Ishikawa (cell line): ENCODE measurements around the gene CNTD1.
A peak's percentile ranks its signal among the peaks of the same experiment; 100 is the strongest.

Experiments used
- CEBPB ChIP-seq: IDR thresholded peaks from 2 replicates; pipeline ENCODE4 v1.6.1; 2012
- CREB1 ChIP-seq: IDR thresholded peaks from 2 replicates; pipeline ENCODE4 v1.6.1; 2012; ENCODE audit warnings: low read depth
- EGR1 ChIP-seq: IDR thresholded peaks from 2 replicates; pipeline ENCODE4 v1.6.1; 2012
- EP300 ChIP-seq: IDR thresholded peaks from 2 replicates; pipeline ENCODE4 v1.6.1; 2012; ENCODE audit warnings: borderline replicate concordance
- FOXM1 ChIP-seq: IDR thresholded peaks from 2 replicates; pipeline ENCODE4 v1.6.1; 2012; ENCODE audit warnings: low read depth, borderline replicate concordance
- NFIC ChIP-seq: IDR thresholded peaks from 2 replicates; pipeline ENCODE4 v1.6.1; 2012
- RAD21 ChIP-seq: IDR thresholded peaks from 2 replicates; pipeline ENCODE4 v1.6.1; 2012; ENCODE audit warnings: low read depth
- TAF1 ChIP-seq: IDR thresholded peaks from 2 replicates; pipeline ENCODE4 v1.6.1; 2012; ENCODE audit warnings: low read depth, mild to moderate bottlenecking
- TCF12 ChIP-seq: IDR thresholded peaks from 2 replicates; pipeline ENCODE4 v1.6.1; 2012; ENCODE audit warnings: low read depth
- TEAD4 ChIP-seq: IDR thresholded peaks from 2 replicates; pipeline ENCODE4 v1.6.1; 2012
- YY1 ChIP-seq: IDR thresholded peaks from 2 replicates; pipeline ENCODE4 v1.6.1; 2012; ENCODE audit warnings: low read depth
- ZBTB7A ChIP-seq: IDR thresholded peaks from 2 replicates; pipeline ENCODE4 v1.6.1; 2012; ENCODE audit warnings: low read depth
- TF ChIP-seq, protein P1 (sequence below): IDR thresholded peaks from 2 replicates; pipeline ENCODE4 v1.6.1; 2012
- TF ChIP-seq, protein P2 (sequence below): IDR thresholded peaks from 2 replicates; pipeline ENCODE4 v1.6.1; 2012
- TF ChIP-seq, protein P3 (sequence below): IDR thresholded peaks from 2 replicates; pipeline ENCODE4 v1.6.1; 2012; ENCODE audit warnings: low read depth, mild to moderate bottlenecking

CNTD1 gene

DNA sequence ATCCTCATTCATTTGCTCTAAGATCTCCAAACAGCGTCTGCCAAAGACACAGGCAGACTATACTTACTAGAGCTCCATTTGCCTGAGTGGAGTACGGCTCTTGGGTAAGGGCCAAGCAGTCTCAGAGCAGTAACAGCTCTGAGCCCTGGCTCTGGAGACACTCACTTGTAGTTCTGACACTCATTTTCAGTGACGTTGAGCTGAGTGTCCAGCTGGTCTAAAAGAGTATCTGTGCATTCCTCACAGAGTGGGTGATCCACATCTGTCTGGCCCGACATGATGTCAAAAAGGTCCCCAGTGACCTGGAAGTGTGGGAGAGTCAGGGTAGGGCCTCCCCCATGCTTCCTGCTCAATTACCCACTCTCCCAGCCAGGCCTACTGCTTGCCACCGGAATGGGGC, 19.7 kb downstream of the CNTD1 start:
- TF ChIP-seq, protein P1, sequence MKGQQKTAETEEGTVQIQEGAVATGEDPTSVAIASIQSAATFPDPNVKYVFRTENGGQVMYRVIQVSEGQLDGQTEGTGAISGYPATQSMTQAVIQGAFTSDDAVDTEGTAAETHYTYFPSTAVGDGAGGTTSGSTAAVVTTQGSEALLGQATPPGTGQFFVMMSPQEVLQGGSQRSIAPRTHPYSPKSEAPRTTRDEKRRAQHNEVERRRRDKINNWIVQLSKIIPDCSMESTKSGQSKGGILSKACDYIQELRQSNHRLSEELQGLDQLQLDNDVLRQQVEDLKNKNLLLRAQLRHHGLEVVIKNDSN = no peak
- TF ChIP-seq EP300 = no peak
- no peak for TF ChIP-seq TEAD4
- TF ChIP-seq FOXM1 = no peak
- TF ChIP-seq RAD21 = no peak
- no peak for TF ChIP-seq ZBTB7A
- TF ChIP-seq CEBPB = no peak
- no peak for TF ChIP-seq TAF1
- no peak for TF ChIP-seq EGR1
- TF ChIP-seq, protein P2, sequence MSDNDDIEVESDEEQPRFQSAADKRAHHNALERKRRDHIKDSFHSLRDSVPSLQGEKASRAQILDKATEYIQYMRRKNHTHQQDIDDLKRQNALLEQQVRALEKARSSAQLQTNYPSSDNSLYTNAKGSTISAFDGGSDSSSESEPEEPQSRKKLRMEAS = no peak
- no peak for TF ChIP-seq CREB1
- TF ChIP-seq TCF12 = no peak
- TF ChIP-seq, protein P3, sequence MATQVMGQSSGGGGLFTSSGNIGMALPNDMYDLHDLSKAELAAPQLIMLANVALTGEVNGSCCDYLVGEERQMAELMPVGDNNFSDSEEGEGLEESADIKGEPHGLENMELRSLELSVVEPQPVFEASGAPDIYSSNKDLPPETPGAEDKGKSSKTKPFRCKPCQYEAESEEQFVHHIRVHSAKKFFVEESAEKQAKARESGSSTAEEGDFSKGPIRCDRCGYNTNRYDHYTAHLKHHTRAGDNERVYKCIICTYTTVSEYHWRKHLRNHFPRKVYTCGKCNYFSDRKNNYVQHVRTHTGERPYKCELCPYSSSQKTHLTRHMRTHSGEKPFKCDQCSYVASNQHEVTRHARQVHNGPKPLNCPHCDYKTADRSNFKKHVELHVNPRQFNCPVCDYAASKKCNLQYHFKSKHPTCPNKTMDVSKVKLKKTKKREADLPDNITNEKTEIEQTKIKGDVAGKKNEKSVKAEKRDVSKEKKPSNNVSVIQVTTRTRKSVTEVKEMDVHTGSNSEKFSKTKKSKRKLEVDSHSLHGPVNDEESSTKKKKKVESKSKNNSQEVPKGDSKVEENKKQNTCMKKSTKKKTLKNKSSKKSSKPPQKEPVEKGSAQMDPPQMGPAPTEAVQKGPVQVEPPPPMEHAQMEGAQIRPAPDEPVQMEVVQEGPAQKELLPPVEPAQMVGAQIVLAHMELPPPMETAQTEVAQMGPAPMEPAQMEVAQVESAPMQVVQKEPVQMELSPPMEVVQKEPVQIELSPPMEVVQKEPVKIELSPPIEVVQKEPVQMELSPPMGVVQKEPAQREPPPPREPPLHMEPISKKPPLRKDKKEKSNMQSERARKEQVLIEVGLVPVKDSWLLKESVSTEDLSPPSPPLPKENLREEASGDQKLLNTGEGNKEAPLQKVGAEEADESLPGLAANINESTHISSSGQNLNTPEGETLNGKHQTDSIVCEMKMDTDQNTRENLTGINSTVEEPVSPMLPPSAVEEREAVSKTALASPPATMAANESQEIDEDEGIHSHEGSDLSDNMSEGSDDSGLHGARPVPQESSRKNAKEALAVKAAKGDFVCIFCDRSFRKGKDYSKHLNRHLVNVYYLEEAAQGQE = no peak

DNA sequence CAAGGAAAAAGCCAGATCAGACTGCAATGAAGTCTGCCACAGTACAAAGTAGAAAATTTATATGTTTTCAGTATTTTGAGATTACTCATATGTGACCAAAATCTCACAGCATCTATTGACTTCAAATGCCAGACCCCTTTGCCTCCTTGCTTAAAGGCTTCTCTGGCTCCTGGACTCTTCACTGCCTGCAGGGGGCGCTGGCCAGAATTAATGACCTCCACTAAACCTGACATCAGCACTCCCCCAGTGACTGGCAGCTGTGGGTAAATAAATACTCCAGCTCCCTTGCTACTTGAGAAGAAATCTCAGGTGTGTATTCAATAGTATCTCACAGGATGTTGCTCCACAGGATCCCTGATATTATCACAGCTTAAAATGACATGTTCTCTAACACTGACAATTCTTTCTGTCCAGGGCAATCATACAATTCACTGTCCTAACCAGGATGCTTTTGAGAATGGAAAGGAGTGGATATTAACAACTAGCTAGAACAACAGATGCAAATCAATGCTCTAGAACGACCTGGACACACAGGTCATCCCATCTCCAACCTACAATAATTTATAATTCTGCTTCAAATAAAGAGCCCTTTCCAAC, 21.4 kb downstream of the CNTD1 start:
- TF ChIP-seq FOXM1 (no peak), RAD21 (peak; percentile 39; the same call in 1 of the 2 replicates)

DNA sequence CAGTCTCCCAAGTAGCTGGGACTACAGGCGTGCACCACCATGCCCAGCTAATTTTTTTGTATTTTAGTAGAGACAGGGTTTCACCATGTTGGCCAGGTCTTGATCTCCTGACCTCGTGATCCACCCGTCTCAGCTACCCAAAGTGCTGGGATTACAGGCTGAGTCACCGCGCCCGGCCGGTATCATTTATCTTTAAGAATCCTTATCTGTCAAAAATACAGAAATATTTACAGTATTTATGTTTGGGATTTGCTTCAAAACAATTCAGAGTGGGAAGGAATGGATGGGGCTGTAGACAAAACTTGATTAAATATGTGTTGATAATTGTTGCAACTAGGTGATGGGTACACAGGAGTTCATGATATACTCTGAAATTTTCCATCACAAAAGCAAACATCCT, 22.5 kb downstream of the CNTD1 start:
- TF ChIP-seq FOXM1 (no peak), RAD21 (no peak)
- TF ChIP-seq, protein P2 = no peak

DNA sequence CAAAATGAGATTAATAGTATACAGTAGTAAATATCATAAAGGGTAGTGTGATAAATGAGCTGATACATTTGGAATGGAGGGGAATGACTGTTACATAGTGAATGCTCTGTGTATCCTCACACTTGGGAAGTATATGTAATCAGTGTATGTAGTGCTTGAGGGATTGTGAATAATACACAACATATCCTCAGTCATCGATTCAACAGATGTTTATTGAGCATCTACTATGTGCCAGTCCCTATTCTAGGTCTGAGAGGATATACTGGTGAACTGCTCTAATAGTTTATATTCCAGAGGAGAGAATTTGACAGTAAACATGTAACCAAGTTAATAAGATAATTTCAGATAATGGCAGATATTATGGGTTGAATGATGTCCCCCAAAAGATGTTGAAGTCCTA, 28.8 kb downstream of the CNTD1 start:
- TF ChIP-seq TCF12 (no peak), YY1 (no peak), CEBPB (no peak), ZBTB7A (no peak), NFIC (no peak), TAF1 (no peak)
- TF ChIP-seq, protein P3 = no peak

DNA sequence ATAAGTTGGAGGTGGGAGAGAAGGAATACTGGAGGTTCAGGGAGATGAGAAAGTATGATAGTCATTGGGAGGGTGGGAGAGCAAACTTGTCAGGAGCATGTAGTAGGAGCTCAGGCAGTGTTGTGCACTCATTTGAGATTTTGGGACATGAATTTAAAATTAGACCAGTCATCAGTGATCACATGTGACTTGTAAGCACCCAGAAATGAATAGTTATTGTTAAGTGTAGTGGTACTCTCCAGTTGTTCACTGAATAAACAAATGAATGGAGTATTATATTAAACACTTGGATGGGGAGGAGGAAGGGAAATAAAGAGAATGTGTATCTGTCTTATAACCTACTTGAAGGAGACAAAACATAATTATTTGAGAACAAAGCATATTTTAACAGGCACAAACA, 32.3 kb downstream of the CNTD1 start:
- TF ChIP-seq, protein P3 = no peak
- TF ChIP-seq FOXM1 (no peak), CEBPB (no peak), ZBTB7A (no peak), TEAD4 (no peak), EP300 (no peak), TCF12 (no peak), TAF1 (no peak), CREB1 (no peak), YY1 (no peak), NFIC (no peak)
- TF ChIP-seq, protein P2 = no peak
